Measurements from ENCODE around the gene OVOL3. TPM values are rescaled to one million over a fixed set of nuclear protein-coding genes. Genes with fewer than 3 reads are reported as not detected.

The OVOL3 gene
- total RNA-seq, 3 donors from 2014 or later: not detected

DNA sequence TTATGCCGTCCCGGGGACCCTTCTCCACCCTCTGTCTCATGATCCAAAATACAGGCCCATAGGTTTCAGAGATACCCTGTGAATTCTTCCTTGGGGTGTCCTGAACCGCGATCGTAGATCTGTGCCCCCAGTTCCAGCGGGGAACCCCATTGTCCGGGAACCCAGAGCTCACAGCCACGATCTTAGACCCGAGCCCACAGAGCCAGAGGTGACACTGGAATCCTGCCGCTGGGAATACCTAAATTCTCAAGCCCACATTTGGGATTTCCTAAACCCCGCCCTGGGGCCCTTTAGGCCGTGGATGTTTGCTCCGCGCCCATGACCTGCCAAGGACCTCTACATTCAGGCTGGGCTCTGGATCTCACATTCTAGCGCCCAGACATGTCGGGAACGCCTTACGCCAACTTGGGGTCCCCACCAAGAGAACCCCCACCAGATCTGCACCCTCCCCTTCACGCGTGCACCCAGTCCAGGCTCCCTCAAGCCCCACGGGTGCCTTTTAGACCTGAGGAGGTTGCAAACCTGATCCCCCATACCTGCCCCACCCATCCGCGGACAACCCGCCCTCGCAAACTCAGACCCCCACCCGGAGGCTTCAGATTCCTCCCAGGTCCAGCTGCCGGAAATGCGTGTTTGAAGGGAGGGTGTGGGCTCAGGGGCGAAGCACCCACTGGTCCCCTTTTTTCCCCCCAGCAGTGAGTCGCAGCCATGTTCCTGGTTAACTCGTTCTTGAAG is 29.5 kb downstream of the OVOL3 start:
- TF ChIP-seq POLR2AphosphoS5 (IDR thresholded peaks at IDR 0.05): no peak
- H3K27ac ChIP-seq: peak overlapping the region; percentile 97 to 100
- peak overlapping the region; percentile 87 to 96 (median 89) for H3K4me3 ChIP-seq
- H3K36me3 ChIP-seq: no peaks in the 10 kb centered on the region
- H3K4me1 ChIP-seq: peaks cover 0 to 4% of the 10 kb centered on the region in 2 donors
- no peaks in the 10 kb centered on the region for H3K9me3 ChIP-seq
- DNase-seq (ENCODE audit: low spot score in 2 of 2): peak in 1 of 2 donors; percentile 44
- intact Hi-C loops (cut with DNase I; ENCODE audit: low total_unique reads): loop anchor here (5.0 kb wide), 1 partner anchor 873 kb away; the partner anchor contains the start of gene USF2
- H3K27me3 ChIP-seq: no peaks in the 10 kb centered on the region

DNA sequence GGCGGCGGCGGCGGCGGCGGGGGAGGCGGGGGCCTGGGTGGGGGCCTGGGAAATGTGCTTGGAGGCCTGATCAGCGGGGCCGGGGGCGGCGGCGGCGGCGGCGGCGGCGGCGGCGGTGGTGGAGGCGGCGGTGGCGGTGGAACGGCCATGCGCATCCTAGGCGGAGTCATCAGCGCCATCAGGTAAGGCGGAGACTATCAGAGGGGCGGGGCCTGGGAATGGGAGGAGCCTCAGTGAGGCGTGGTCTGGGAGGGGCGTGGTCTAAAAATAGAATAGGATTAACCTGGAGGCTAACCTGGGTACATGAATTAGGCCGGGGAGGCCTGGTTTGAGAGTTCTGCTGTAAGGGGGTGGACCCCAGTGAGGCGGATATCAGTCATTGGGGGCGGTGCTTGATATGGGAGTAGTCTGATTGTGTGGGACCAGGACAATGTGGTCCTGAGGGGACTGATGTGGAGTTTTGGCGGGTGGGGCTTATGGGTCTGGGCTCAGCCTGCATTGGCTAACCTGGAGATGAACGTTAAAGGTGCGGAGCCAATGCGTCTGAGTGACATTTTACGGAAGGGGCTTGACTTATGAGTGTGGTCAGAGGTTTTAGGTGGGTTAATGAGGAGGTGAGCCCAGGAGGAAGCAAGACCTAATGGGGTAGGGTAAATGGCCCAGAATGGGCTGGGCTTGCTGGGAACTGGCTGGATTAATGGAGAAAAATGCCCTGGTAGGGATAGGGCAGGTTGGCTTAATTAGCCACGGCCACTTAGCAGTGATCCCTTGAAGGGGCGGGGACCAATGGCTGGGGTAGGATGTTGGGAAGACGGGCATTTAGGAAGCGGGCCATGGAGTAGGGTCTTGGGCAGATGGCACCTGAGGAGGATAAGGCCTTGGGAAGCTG is 30.3 kb downstream of the OVOL3 start:
- peak; percentile 83 to 89 for DNase-seq (ENCODE audit: low spot score in 2 of 2)
- peak in 1 of 3 donors; percentile 55 for TF ChIP-seq POLR2AphosphoS5 (IDR thresholded peaks at IDR 0.05)
- TF ChIP-seq POLR2A (IDR thresholded peaks at IDR 0.05): no peak
- no peak for TF ChIP-seq CTCF (IDR thresholded peaks at IDR 0.05)
- Histone ChIP-seq H3K9me3 (no peaks in the 10 kb centered on the region), H3K4me1 (peaks cover 0 to 4% of the 10 kb centered on the region in 2 donors), H3K36me3 (peaks cover 5% of the 10 kb centered on the region), H3K27me3 (no peaks in the 10 kb centered on the region), H3K4me3 (peak overlapping the region; percentile 87 to 96 (median 89)), H3K27ac (peak overlapping the region; percentile 97 to 100)
- intact Hi-C loops (cut with DNase I; ENCODE audit: low total_unique reads): loop anchor here (5.0 kb wide), 1 partner anchor 874 kb away; the partner anchor contains the start of gene USF2

DNA sequence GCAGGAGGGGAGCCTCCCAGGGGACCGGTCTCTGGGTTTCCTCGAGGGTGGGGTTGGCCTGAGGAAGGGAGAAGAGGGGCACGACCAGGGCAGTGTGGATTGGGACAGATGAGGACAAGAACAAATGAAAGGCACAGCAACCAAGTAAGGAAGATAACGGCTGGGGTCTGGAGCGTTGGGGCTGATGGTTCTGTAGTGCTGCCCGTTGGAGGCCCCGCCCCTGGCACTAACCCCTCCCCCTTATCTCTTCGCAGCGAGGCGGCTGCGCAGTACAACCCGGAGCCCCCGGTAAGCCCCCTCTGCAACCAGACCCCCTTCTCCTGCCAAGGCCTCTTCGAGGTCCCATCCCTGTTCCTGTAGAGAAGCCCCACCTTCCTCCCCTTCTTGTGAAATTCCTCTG is 31.1 kb downstream of the OVOL3 start:
- Histone ChIP-seq H3K4me3 (no peak overlapping the region), H3K9me3 (no peaks in the 10 kb centered on the region), H3K4me1 (peaks cover 0 to 4% of the 10 kb centered on the region in 2 donors), H3K27me3 (no peaks in the 10 kb centered on the region), H3K36me3 (peaks cover 5% of the 10 kb centered on the region), H3K27ac (peak overlapping the region; percentile 97 to 100)
- intact Hi-C loops (cut with DNase I; ENCODE audit: low total_unique reads): loop anchor here (5.0 kb wide), 1 partner anchor 875 kb away; the partner anchor contains the start of gene USF2
- TF ChIP-seq POLR2A (IDR thresholded peaks at IDR 0.05): no peak
- no peak for TF ChIP-seq CTCF (IDR thresholded peaks at IDR 0.05)
- no peak for TF ChIP-seq POLR2AphosphoS5 (IDR thresholded peaks at IDR 0.05)
- no peak for DNase-seq (ENCODE audit: low spot score in 2 of 2)

DNA sequence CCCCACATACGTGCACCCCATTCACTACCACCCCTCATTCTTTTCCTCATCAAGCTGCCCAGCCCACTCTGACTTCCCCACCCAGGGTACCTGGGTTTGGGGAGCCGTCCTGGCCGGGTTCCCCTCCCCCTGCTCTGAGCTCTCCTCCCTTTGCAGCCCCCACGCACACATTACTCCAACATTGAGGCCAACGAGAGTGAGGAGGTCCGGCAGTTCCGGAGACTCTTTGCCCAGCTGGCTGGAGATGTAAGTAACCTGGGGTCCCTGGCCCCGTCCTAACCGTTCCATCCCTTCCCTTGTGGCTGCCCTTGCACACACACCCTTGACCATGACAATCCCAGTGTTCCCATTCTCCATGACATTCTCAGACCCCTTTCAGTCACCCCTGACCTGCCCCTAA is 31.6 kb downstream of the OVOL3 start:
- Histone ChIP-seq H3K27me3 (no peaks in the 10 kb centered on the region), H3K4me3 (no peak overlapping the region), H3K4me1 (peaks cover 0 to 4% of the 10 kb centered on the region in 2 donors), H3K27ac (no peak overlapping the region), H3K36me3 (peaks cover 5% of the 10 kb centered on the region), H3K9me3 (no peaks in the 10 kb centered on the region)
- DNase-seq (ENCODE audit: low spot score in 2 of 2): no peak
- intact Hi-C loops (cut with DNase I; ENCODE audit: low total_unique reads): loop anchor here (5.0 kb wide), 1 partner anchor 875 kb away; the partner anchor contains the start of gene USF2
- TF ChIP-seq CTCF (IDR thresholded peaks at IDR 0.05) (no peak), POLR2AphosphoS5 (IDR thresholded peaks at IDR 0.05) (no peak), POLR2A (IDR thresholded peaks at IDR 0.05) (no peak)

GRCh38 chr19:36144624-36145023 is 33.7 kb downstream of the OVOL3 start:
- no peak for TF ChIP-seq CTCF (IDR thresholded peaks at IDR 0.05)
- TF ChIP-seq POLR2AphosphoS5 (IDR thresholded peaks at IDR 0.05): no peak
- no peak for TF ChIP-seq POLR2A (IDR thresholded peaks at IDR 0.05)
- Histone ChIP-seq H3K4me1 (peaks cover 0 to 4% of the 10 kb centered on the region in 2 donors), H3K27ac (no peak overlapping the region), H3K27me3 (no peaks in the 10 kb centered on the region), H3K9me3 (no peaks in the 10 kb centered on the region), H3K4me3 (no peak overlapping the region), H3K36me3 (peaks cover 5% of the 10 kb centered on the region)
- DNase-seq (ENCODE audit: low spot score in 2 of 2): no peak
- intact Hi-C loops (cut with DNase I; ENCODE audit: low total_unique reads): loop anchor here (5.0 kb wide), 1 partner anchor 877 kb away; the partner anchor contains the start of gene USF2

Data from breast epithelium (tissue), 4 donors.